GM12874 (cell line): Measurements from ENCODE around the gene PLPPR3.

Source experiments
- CTCF ChIP-seq: IDR thresholded peaks from 2 replicates; pipeline ENCODE4 v1.5.1; 2011; ENCODE audit warnings: low read depth, mild to moderate bottlenecking, control low read depth, low read length, moderate library complexity; ENCODE audit not compliant: insufficient read depth

PLPPR3 gene

GRCh38 chr19:802498-803098 is 19.2 kb downstream of the PLPPR3 start:
- no peak for TF ChIP-seq CTCF

- TF ChIP-seq CTCF = no peak
These were observed 19.8 kb downstream of the PLPPR3 start for GRCh38 chr19:801861-802497.

GRCh38 chr19:801030-801860 is 20.5 kb downstream of the PLPPR3 start:
- TF ChIP-seq CTCF = no peak

GRCh38 chr19:800360-801029 is 21.3 kb downstream of the PLPPR3 start:
- TF ChIP-seq CTCF = no peak

- TF ChIP-seq CTCF = no peak
These were observed 22.5 kb downstream of the PLPPR3 start for GRCh38 chr19:799076-799881.

- no peak for TF ChIP-seq CTCF
These were observed 23.2 kb downstream of the PLPPR3 start for GRCh38 chr19:798415-799075.
